GM18870 (cell line): Measurements from ENCODE around the gene SKIDA1.
"Not testable (repeated sequence)": the region's sequence is repeated elsewhere in the genome, so short reads cannot be mapped to it uniquely, and the experiment has no call there.

Experiments
- ATAC-seq: cut with Tn5 transposase; IDR thresholded peaks from one replicate; pipeline ENCODE4 v1.9.1; 2021; ENCODE audit warnings: moderate library complexity; ENCODE audit not compliant: unreplicated experiment

Gene SKIDA1

GRCh38 chr10:21525367-21526187 lies at the start of gene SKIDA1:
Gene SKIDA1, minus strand, starts transcription at chr10:21525682. Its CDS starts 7,860 bp downstream, at chr10:21517822.
- ATAC-seq: peak; percentile 36

- ATAC-seq: not testable (repeated sequence)
These were observed 49.0 kb upstream of the SKIDA1 start for GRCh38 chr10:21574514-21574913.

- ATAC-seq: no peak
These were observed 47.1 kb upstream of the SKIDA1 start for GRCh38 chr10:21572578-21572977.

GRCh38 chr10:21570761-21571521 lies 45.5 kb upstream of the SKIDA1 start:
- ATAC-seq: no peak

- ATAC-seq: not testable (repeated sequence)
These were observed 33.5 kb upstream of the SKIDA1 start for GRCh38 chr10:21558984-21559383.

- no peak for ATAC-seq
These were observed 31.0 kb upstream of the SKIDA1 start for GRCh38 chr10:21556527-21556926.

GRCh38 chr10:21552638-21553037 lies 27.2 kb upstream of the SKIDA1 start:
- no peak for ATAC-seq

- no peak for ATAC-seq
These were observed 21.8 kb upstream of the SKIDA1 start for GRCh38 chr10:21547246-21547645.

- not testable (repeated sequence) for ATAC-seq
These were observed 15.2 kb upstream of the SKIDA1 start for GRCh38 chr10:21540701-21541100.

- ATAC-seq: no peak
These were observed 11.4 kb upstream of the SKIDA1 start for GRCh38 chr10:21536874-21537273.

- not testable (repeated sequence) for ATAC-seq
These were observed 10.5 kb upstream of the SKIDA1 start for GRCh38 chr10:21535976-21536375.

GRCh38 chr10:21535494-21535965 lies 10.0 kb upstream of the SKIDA1 start:
- no peak for ATAC-seq

- ATAC-seq: no peak
These were observed 9.4 kb upstream of the SKIDA1 start for GRCh38 chr10:21534604-21535493.

- ATAC-seq: no peak
These were observed 8.8 kb upstream of the SKIDA1 start for GRCh38 chr10:21534280-21534586.

- peak; percentile 47 for ATAC-seq
These were observed 8.2 kb upstream of the SKIDA1 start, which contains the start of gene MLLT10 for GRCh38 chr10:21533467-21534279. Gene MLLT10, plus strand, starts transcription at chr10:21534232. Its CDS starts 413 bp downstream, at chr10:21534645.

GRCh38 chr10:21532694-21533466 lies 7.4 kb upstream of the SKIDA1 start:
- ATAC-seq: no peak

GRCh38 chr10:21531164-21531563 lies 5.7 kb upstream of the SKIDA1 start:
- ATAC-seq: no peak

- ATAC-seq: no peak
These were observed 5.2 kb upstream of the SKIDA1 start for GRCh38 chr10:21530641-21531040.

- ATAC-seq: no peak
These were observed 4.7 kb upstream of the SKIDA1 start for GRCh38 chr10:21530168-21530567.
